ENCODE data around the gene MTCP1.

The MTCP1 gene

GRCh38 chrX:155023907-155024833, 46.8 kb downstream of the MTCP1 start:
- no peaks in the 10 kb centered on the region for H3K4me1 ChIP-seq (ENCODE audit: control insufficient read depth, insufficient read depth, low read length)
- H3K36me3 ChIP-seq (ENCODE audit: control insufficient read depth, insufficient read depth, low read length): no peaks in the 10 kb centered on the region
- H3K9me3 ChIP-seq (ENCODE audit: control insufficient read depth, insufficient read depth, low read length): no peaks in the 10 kb centered on the region
- no peak overlapping the region for H3K9ac ChIP-seq (ENCODE audit: low read depth, low read length)
- no peaks in the 10 kb centered on the region for H3K27me3 ChIP-seq (ENCODE audit: control insufficient read depth, insufficient read depth, low read length)
- no peak overlapping the region for H3K4me3 ChIP-seq (ENCODE audit: low read depth, low read length)

- Histone ChIP-seq H3K27me3 (ENCODE audit: control insufficient read depth, insufficient read depth, low read length) (no peaks in the 10 kb centered on the region), H3K4me1 (ENCODE audit: control insufficient read depth, insufficient read depth, low read length) (no peaks in the 10 kb centered on the region), H3K9me3 (ENCODE audit: control insufficient read depth, insufficient read depth, low read length) (no peaks in the 10 kb centered on the region), H3K9ac (ENCODE audit: low read depth, low read length) (no peak within 1 kb of the TSS), H3K36me3 (ENCODE audit: control insufficient read depth, insufficient read depth, low read length) (no peaks in the 10 kb centered on the region), H3K4me3 (ENCODE audit: low read depth, low read length) (no peak within 1 kb of the TSS)
Observed at GRCh38 chrX:155022585-155022984, 48.4 kb downstream of the MTCP1 start, which contains the start of gene F8. Gene F8 (minus strand): TSS chrX:155022723. CDS start chrX:155022552, 171 bp downstream.

DNA sequence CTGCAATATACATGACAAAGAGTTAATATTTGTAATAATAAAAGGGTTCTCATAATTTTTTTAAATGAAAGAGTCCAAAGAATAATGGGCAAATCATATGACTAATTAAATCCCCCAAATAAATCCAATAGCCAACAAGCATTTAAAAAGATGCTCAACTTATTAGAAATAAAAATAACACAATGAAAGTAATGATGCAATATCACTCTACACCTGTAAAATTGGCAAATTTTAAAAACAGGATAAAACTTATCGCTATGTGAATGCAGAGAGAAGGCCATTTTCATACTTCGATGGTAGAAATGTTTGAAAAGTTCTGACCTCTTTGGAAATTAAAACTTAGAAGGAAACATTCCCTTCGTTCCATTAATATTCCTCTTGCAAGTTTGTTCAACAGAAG, 50.3 kb downstream of the MTCP1 start:
- Histone ChIP-seq H3K36me3 (ENCODE audit: control insufficient read depth, insufficient read depth, low read length) (no peaks in the 10 kb centered on the region), H3K4me1 (ENCODE audit: control insufficient read depth, insufficient read depth, low read length) (no peaks in the 10 kb centered on the region), H3K9me3 (ENCODE audit: control insufficient read depth, insufficient read depth, low read length) (no peaks in the 10 kb centered on the region), H3K4me3 (ENCODE audit: low read depth, low read length) (no peak overlapping the region), H3K27me3 (ENCODE audit: control insufficient read depth, insufficient read depth, low read length) (no peaks in the 10 kb centered on the region), H3K9ac (ENCODE audit: low read depth, low read length) (no peak overlapping the region)

Data from iPS-15b (cell line).